OCI-LY7 (cell line): Measurements from ENCODE around the gene TRMT13. TPM values are rescaled to one million over a fixed set of nuclear protein-coding genes. Genes with fewer than 3 reads are reported as not detected.

Source experiments
- BruUV-seq: library from RNA; stranded (reverse); fragments of 400-500 nt; replicated peaks from 2 replicates; lab custom pipeline; 2021; lab: Mats Ljungman, UMichigan
- CTCF ChIA-PET: fragments of 300-600 bp; sonication (Branson Sonifier 250); formaldehyde crosslinking; loops from one replicate; lab custom pipeline; 2022; ENCODE audit warnings: antibody characterized with exemption; ENCODE audit not compliant: unreplicated experiment; lab: Charles Lee
- POLR2A ChIA-PET: fragments of 300-600 bp; sonication (Branson Sonifier 250); formaldehyde crosslinking; loops from one replicate; lab custom pipeline; 2022; ENCODE audit warnings: antibody characterized with exemption; lab: Charles Lee
- DNase-seq: peaks from one replicate; pipeline ENCODE4 v3.0.0-alpha.2; 2015; ENCODE audit warnings: low spot score
- H2AFZ ChIP-seq: fragments of 200-600 bp; sonication (generic), shearing (Covaris generic); 2 replicates; pipeline ENCODE4 v1.6.1; 2014; ENCODE audit warnings: mild to moderate bottlenecking, antibody characterized with exemption, low read length, moderate library complexity
- H3K27ac ChIP-seq: fragments of 200-600 bp; sonication (generic); 2 replicates; pipeline ENCODE4 v1.5.1; 2014; ENCODE audit warnings: mixed run types, low read depth, mild to moderate bottlenecking, moderate library complexity, low read length, inconsistent platforms; ENCODE audit not compliant: poor library complexity, severe bottlenecking
- H3K36me3 ChIP-seq: fragments of 200-600 bp; sonication (generic); 2 replicates; pipeline ENCODE4 v1.6.1; 2014; ENCODE audit warnings: mild to moderate bottlenecking, antibody characterized with exemption, low read length, moderate library complexity, mixed read lengths; ENCODE audit not compliant: insufficient read depth
- H3K4me1 ChIP-seq: fragments of 200-600 bp; sonication (generic); 2 replicates; pipeline ENCODE4 v1.5.1; 2014; ENCODE audit warnings: mild to moderate bottlenecking, low read length; ENCODE audit not compliant: insufficient read depth, poor library complexity, severe bottlenecking
- H3K4me2 ChIP-seq: fragments of 200-600 bp; sonication (generic); 2 replicates; pipeline ENCODE4 v1.6.1; 2014; ENCODE audit warnings: mild to moderate bottlenecking, low read length
- H3K4me3 ChIP-seq: fragments of 200-600 bp; sonication (generic); 2 replicates; pipeline ENCODE4 v1.5.1; 2014; ENCODE audit warnings: mild to moderate bottlenecking, low read depth, low read length; ENCODE audit not compliant: poor library complexity, severe bottlenecking
- H3K79me2 ChIP-seq: fragments of 200-600 bp; sonication (generic); 2 replicates; pipeline ENCODE4 v1.6.1; 2016; ENCODE audit warnings: low read depth, mild to moderate bottlenecking, low read length, moderate library complexity, mixed read lengths; ENCODE audit not compliant: insufficient read depth
- H3K9me2 ChIP-seq: fragments of 200-600 bp; sonication (generic); 2 replicates; pipeline ENCODE4 v1.6.1; 2016; ENCODE audit warnings: mild to moderate bottlenecking, low read length, mixed read lengths; ENCODE audit not compliant: insufficient read depth
- H3K9me3 ChIP-seq: fragments of 200-600 bp; sonication (generic); 2 replicates; pipeline ENCODE4 v1.6.1; 2014; ENCODE audit warnings: mild to moderate bottlenecking, mixed run types, low read length, mixed read lengths
- H4K20me1 ChIP-seq: fragments of 200-600 bp; sonication (generic); 2 replicates; pipeline ENCODE4 v1.6.1; 2014; ENCODE audit warnings: mild to moderate bottlenecking, antibody characterized with exemption, low read length, moderate library complexity, mixed read lengths; ENCODE audit not compliant: insufficient read depth
- EZH2phosphoT487 ChIP-seq: fragments of 200-600 bp; sonication (generic); IDR thresholded peaks from 2 replicates; pipeline ENCODE4 v1.6.1; 2018; ENCODE audit warnings: low read depth, borderline replicate concordance, mild to moderate bottlenecking, mixed run types, antibody characterized with exemption, low read length, moderate library complexity, mixed read lengths
- intact Hi-C: fragments of 100-400 bp; cut with micrococcal nuclease; formaldehyde crosslinking; loops from one replicate; pipeline ENCODE4 v1.10.0; 2022; ENCODE audit not compliant: unreplicated experiment
- total RNA-seq, 2 experiments: library from RNA; depleted of rRNA in 1 of 2; stranded (reverse); fragments of >200 nt in 1 of 2; shearing (Covaris generic) in 1 of 2; gene quantifications; 2 replicates each; pipeline ENCODE4 v1.2.3, GENCODE V29; 2014 to 2022
- TF ChIP-seq, protein P1 (sequence below): fragments of 200-600 bp; sonication (generic); conservative IDR thresholded peaks from 2 replicates; pipeline ENCODE4 v1.5.1; 2014; ENCODE audit warnings: mild to moderate bottlenecking, antibody characterized with exemption, low read length, moderate library complexity, mixed read lengths

TRMT13 gene
- total RNA-seq, 2 experiments from 2014 or later: 14.5 to 28.7 TPM

DNA sequence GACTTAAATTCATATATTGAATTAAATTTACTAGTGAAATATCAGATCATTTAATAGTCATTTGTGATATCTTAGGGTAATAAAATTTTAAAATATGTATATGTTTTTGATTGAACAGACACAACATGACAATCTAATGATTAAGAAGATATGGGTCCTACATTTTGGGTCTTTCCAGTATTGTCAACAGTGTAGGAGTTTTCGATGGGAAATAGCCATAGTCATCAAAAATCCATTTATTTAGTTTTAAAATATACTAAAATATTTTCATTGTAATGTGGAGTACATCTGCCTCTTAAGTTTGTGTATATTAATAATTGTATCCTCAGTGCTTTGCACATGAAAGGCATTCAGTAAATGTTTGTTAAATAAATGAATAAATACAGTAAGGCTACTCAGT, 14.0 kb downstream of the TRMT13 start:
- no peak overlapping the region for H3K27ac ChIP-seq
- TF ChIP-seq, protein P1, sequence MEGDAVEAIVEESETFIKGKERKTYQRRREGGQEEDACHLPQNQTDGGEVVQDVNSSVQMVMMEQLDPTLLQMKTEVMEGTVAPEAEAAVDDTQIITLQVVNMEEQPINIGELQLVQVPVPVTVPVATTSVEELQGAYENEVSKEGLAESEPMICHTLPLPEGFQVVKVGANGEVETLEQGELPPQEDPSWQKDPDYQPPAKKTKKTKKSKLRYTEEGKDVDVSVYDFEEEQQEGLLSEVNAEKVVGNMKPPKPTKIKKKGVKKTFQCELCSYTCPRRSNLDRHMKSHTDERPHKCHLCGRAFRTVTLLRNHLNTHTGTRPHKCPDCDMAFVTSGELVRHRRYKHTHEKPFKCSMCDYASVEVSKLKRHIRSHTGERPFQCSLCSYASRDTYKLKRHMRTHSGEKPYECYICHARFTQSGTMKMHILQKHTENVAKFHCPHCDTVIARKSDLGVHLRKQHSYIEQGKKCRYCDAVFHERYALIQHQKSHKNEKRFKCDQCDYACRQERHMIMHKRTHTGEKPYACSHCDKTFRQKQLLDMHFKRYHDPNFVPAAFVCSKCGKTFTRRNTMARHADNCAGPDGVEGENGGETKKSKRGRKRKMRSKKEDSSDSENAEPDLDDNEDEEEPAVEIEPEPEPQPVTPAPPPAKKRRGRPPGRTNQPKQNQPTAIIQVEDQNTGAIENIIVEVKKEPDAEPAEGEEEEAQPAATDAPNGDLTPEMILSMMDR: no peak
- TF ChIP-seq EZH2phosphoT487: no peak
- H4K20me1 ChIP-seq: no peaks in the 10 kb centered on the region
- H3K9me3 ChIP-seq: no peaks in the 10 kb centered on the region
- no peaks in the 10 kb centered on the region for H3K79me2 ChIP-seq
- no peak for DNase-seq
- BruUV-seq: no TSS peak
- intact Hi-C loops: no loop called here
- no peaks in the 10 kb centered on the region for H3K9me2 ChIP-seq
- no peak overlapping the region for H3K4me3 ChIP-seq
- no peak overlapping the region for H2AFZ ChIP-seq
- H3K4me1 ChIP-seq: peaks cover 4% of the 10 kb centered on the region
- ChIA-PET CTCF (no interaction called here), POLR2A (interaction anchor here (1.1 kb wide), 1 partner anchor 23 kb away, joined by 3 read pairs; no protein-coding TSS in a partner anchor)
- H3K36me3 ChIP-seq: peaks cover 83% of the 10 kb centered on the region
- no peak overlapping the region for H3K4me2 ChIP-seq

DNA sequence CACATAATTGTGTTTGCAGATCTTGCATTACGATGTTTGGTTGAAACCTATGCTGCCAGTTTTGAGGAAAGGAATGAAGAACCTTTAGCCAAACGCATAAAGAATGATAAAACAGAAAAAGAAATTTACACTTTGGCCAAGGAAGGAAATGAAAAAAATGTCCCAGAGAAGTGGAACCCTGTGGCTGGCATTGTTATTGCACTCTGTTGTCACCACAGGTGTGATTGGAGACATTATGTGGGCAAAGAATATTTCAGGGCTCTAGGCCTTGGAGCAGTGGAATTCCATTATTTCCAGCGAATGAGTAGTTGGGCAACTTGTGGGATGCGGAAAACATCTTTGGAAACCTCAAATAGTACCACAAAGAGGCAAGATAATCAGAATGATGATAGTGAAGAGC, 14.9 kb downstream of the TRMT13 start:
- ChIA-PET POLR2A (no interaction called here), CTCF (no interaction called here)
- Histone ChIP-seq H3K4me2 (no peak overlapping the region), H3K4me3 (no peak overlapping the region), H3K9me3 (no peaks in the 10 kb centered on the region), H3K4me1 (peaks cover 11% of the 10 kb centered on the region), H2AFZ (no peak overlapping the region), H3K79me2 (no peaks in the 10 kb centered on the region), H3K9me2 (no peaks in the 10 kb centered on the region), H4K20me1 (no peaks in the 10 kb centered on the region), H3K27ac (no peak overlapping the region), H3K36me3 (peaks cover 73% of the 10 kb centered on the region)
- intact Hi-C loops: no loop called here
- no peak for DNase-seq
- BruUV-seq: TSS peak; percentile 24
- TF ChIP-seq EZH2phosphoT487: no peak
- TF ChIP-seq, protein P1: no peak; the same call in 1 of the 2 replicates

DNA sequence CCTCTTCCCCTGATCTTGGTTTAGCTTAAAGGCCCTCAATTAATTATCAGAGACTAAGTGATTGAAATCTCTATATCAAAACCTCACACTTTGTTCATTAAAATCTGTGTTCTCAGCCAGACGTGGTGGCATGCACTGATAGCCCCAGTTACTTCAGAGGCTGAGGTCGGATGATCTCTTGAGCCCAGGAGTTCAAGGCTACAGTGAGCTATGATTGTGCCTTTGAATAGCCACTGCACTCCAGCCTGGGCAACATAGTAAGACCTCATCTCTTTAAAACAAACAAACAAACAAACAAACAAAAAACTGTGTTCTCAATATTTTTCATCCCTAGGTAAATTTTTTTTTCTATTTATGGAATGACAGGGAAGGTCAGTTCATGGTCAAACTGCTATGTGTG, 18.7 kb downstream of the TRMT13 start:
- BruUV-seq: no TSS peak

More for the DNA sequence above, 18.7 kb downstream of the TRMT13 start:
- no peak overlapping the region for H3K4me3 ChIP-seq
- CTCF ChIA-PET: no interaction called here
- no peak for TF ChIP-seq EZH2phosphoT487
- TF ChIP-seq, protein P1: no peak
- POLR2A ChIA-PET: interaction anchor here (0.6 to 0.8 kb wide), 3 partner anchors 8 to 365 kb away, joined by 3 read pairs; no protein-coding TSS in a partner anchor
- no peak for DNase-seq
- H3K79me2 ChIP-seq: no peaks in the 10 kb centered on the region
- no peak overlapping the region for H3K27ac ChIP-seq
- H3K9me2 ChIP-seq: no peaks in the 10 kb centered on the region
- H3K9me3 ChIP-seq: no peaks in the 10 kb centered on the region
- peaks cover 35% of the 10 kb centered on the region for H3K36me3 ChIP-seq
- intact Hi-C loops: no loop called here
- H4K20me1 ChIP-seq: no peaks in the 10 kb centered on the region
- H3K4me2 ChIP-seq: no peak overlapping the region
- peaks cover 11% of the 10 kb centered on the region for H3K4me1 ChIP-seq
- no peak overlapping the region for H2AFZ ChIP-seq
